AG10803 (cell line): ENCODE results near the gene MAP3K7.

Experiments
- DNase-seq: peaks from one replicate; pipeline ENCODE4 v3.0.0; 2010; ENCODE audit warnings: low read depth
- H3K4me3 ChIP-seq: 2 replicates; pipeline ENCODE4 v1.5.1; 2011; ENCODE audit warnings: mild to moderate bottlenecking, low read length, control low read depth
- TF ChIP-seq, protein P1 (sequence below): conservative IDR thresholded peaks from 2 replicates; pipeline ENCODE4 v1.5.1; 2011; ENCODE audit warnings: mild to moderate bottlenecking, low read length, control low read depth, inconsistent platforms

The MAP3K7 gene

DNA sequence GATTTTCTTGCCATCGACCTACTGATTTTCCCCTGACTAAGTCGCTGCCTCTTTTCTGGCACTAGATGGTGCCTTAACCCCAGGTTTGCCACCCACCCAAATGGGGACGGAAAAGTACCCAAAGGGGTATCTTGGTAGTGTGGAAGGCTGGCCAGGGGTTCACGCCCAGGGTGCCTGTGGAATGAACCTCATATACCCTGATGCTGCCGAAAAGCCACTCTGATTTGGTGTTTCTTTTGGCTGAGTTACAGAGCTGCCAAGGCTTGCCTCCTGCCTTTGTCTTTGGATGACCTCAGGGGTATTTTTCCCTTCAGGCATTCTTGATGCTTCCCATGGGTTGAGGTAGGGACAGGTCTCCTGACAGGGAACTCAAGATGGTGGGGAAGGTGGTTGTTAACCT, 78.1 kb downstream of the MAP3K7 start:
- TF ChIP-seq, protein P1, sequence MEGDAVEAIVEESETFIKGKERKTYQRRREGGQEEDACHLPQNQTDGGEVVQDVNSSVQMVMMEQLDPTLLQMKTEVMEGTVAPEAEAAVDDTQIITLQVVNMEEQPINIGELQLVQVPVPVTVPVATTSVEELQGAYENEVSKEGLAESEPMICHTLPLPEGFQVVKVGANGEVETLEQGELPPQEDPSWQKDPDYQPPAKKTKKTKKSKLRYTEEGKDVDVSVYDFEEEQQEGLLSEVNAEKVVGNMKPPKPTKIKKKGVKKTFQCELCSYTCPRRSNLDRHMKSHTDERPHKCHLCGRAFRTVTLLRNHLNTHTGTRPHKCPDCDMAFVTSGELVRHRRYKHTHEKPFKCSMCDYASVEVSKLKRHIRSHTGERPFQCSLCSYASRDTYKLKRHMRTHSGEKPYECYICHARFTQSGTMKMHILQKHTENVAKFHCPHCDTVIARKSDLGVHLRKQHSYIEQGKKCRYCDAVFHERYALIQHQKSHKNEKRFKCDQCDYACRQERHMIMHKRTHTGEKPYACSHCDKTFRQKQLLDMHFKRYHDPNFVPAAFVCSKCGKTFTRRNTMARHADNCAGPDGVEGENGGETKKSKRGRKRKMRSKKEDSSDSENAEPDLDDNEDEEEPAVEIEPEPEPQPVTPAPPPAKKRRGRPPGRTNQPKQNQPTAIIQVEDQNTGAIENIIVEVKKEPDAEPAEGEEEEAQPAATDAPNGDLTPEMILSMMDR = no peak
- DNase-seq = no peak
- no peak overlapping the region for H3K4me3 ChIP-seq

- TF ChIP-seq, protein P1 = no peak
- DNase-seq = no peak
- H3K4me3 ChIP-seq = no peak overlapping the region
These were observed 83.9 kb downstream of the MAP3K7 start for GRCh38 chr6:90502866-90503407.

DNA sequence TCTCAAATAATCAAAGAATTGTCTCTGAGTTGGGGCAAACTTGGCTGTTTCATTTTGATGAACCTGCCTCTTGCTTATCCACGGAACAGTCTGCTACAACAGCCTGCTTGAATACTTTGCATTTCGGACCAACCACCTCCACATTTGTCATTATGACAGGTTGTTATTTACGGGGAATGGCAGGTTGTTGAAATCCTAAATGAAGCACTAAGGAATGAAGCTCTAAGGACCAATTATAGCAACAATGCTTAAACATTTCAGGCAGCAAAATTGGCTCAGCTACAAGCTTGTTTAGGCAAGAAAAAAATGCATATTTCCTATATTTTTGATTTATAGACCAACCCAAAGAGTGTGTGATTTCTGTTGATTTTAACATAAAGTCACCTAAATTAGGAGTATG, 84.5 kb downstream of the MAP3K7 start:
- no peak overlapping the region for H3K4me3 ChIP-seq
- TF ChIP-seq, protein P1 = no peak
- no peak for DNase-seq

DNA sequence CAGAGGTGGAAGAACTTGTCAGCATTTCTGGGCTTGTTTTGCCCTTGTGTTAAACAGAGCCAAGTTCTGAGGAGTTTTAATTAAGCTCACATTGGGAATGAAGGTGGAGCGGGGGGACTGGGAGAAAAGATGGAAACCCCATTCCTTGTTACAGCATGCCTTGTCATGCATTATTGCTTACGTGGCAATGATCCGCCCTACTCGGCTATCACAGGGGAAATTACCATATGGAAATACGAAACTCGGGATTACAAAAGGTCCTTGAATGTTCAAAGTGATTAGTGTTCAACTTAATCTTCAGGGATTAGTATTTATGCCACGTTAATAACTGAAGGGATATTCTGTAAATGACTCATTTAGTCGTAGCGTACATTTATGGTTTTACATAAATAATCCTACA, 86.4 kb downstream of the MAP3K7 start:
- H3K4me3 ChIP-seq = no peak overlapping the region
- TF ChIP-seq, protein P1 = no peak
- no peak for DNase-seq

GRCh38 chr6:90497411-90497810, 89.5 kb downstream of the MAP3K7 start:
- no peak for DNase-seq
- TF ChIP-seq, protein P1 = no peak
- no peak overlapping the region for H3K4me3 ChIP-seq

DNA sequence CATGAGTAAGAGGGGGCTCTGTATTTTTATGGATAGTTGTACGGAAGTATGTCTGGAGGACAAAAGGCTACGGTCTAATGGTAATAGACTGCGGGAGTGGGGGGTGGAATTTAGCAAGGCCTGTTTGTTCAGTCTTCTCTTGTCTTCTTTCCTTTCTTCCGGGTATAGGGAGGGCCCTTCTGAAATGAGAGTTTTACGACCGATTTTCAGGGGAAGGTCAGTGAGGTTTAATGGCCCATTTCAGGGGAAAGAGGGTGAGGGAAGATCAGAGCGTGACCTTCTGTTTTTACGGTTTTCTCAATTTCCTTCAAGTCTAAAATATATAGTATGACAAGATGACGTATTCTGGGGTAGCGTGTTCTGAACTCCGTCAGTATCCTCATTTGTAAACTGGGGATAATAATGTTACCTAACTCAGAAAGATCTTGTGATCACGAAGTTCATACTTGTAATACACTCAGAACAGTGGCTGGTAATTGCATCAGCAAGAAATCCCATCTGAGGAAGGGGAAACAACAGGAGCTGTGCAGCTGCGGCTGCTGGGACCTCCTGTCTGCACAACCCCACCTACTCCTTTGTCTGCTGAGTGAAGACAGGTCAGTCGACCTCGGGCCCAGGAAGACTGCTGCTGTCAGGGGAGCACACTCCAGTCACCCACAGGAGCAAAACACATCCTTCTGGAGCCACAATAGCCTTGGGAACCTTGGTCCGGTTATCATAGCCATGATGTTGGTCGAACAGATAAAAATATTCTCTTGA, 90.4 kb downstream of the MAP3K7 start:
- no peak for DNase-seq
- TF ChIP-seq, protein P1 = no peak
- no peak overlapping the region for H3K4me3 ChIP-seq

GRCh38 chr6:90495216-90495817, 91.6 kb downstream of the MAP3K7 start:
- no peak overlapping the region for H3K4me3 ChIP-seq
- TF ChIP-seq, protein P1 = no peak
- DNase-seq = no peak
